SK-N-SH (cell line): Measurements from ENCODE around the gene EP400. TPM values are rescaled to one million over a fixed set of nuclear protein-coding genes. Genes with fewer than 3 reads are reported as not detected.

ENCODE experiments used
- CTCF ChIA-PET: fragments of 300-600, 350-600 bp; formaldehyde crosslinking; extraction: SDS; loops from one replicate; lab custom pipeline; 2021; lab: Yijun Ruan, JAX
- POLR2A ChIA-PET: fragments of 350-600 bp; sonication (Branson Sonifier 250); formaldehyde crosslinking; extraction: SDS; loops from one replicate; lab custom pipeline; 2020; ENCODE audit warnings: antibody characterized with exemption, inconsistent platforms; lab: Yijun Ruan, JAX
- DNase-seq: peaks from one replicate; pipeline ENCODE4 v3.0.0; 2012
- H2AFZ ChIP-seq: fragments of 200-600 bp; sonication (generic); 2 replicates; pipeline ENCODE4 v1.8.1; 2016; ENCODE audit warnings: antibody characterized with exemption, mild to moderate bottlenecking, low read depth
- H3F3A ChIP-seq: fragments of 200-600 bp; sonication (generic); replicated peaks from 2 replicates; pipeline ENCODE3; 2016; ENCODE audit warnings: antibody characterized with exemption, mild to moderate bottlenecking; ENCODE audit not compliant: insufficient read depth
- H3K27ac ChIP-seq, 2 experiments: fragments of 200-500 bp in 1 of 2; fragments of 200-600 bp in 1 of 2; sonication (Bioruptor generic) in 1 of 2; sonication (generic), shearing (Covaris generic) in 1 of 2; 2 replicates each; pipeline versions ENCODE4 v1.5.1 to v1.6.1; 2014 to 2016; ENCODE audit warnings: low read depth in 2 of 2, inconsistent platforms in 1 of 2, low read length in 1 of 2, mild to moderate bottlenecking in 1 of 2, mixed read lengths in 1 of 2
- H3K27me3 ChIP-seq: fragments of 200-600 bp; sonication (generic), shearing (Covaris generic); 2 replicates; pipeline ENCODE4 v1.6.1; 2016; ENCODE audit warnings: mixed run types; ENCODE audit not compliant: insufficient read depth
- H3K36me3 ChIP-seq, 2 experiments: fragments of 200-500 bp in 1 of 2; fragments of 200-600 bp in 1 of 2; sonication (Bioruptor generic) in 1 of 2; sonication (generic) in 1 of 2; replicated peaks in 1 of 2; 2 replicates each; pipeline versions ENCODE3 to v1.5.1; 2014 to 2016; ENCODE audit warnings: low read length in 1 of 2, mild to moderate bottlenecking in 1 of 2; ENCODE audit not compliant: insufficient read depth in 2 of 2, control insufficient read depth in 1 of 2
- H3K4me1 ChIP-seq, 2 experiments: fragments of 200-500 bp in 1 of 2; fragments of 200-600 bp in 1 of 2; sonication (Bioruptor generic) in 1 of 2; sonication (generic), shearing (Covaris generic) in 1 of 2; 2 replicates each; pipeline versions ENCODE4 v1.5.1 to v1.6.1; 2014 to 2016; ENCODE audit warnings: low read depth in 1 of 2, low read length in 1 of 2, mixed run types in 1 of 2; ENCODE audit not compliant: insufficient read depth in 2 of 2, control insufficient read depth in 1 of 2
- H3K4me2 ChIP-seq: fragments of 200-600 bp; sonication (generic), shearing (Covaris generic); 2 replicates; pipeline ENCODE4 v1.6.1; 2017; ENCODE audit warnings: mixed run types
- H3K4me3 ChIP-seq, 2 experiments: fragments of 200-500 bp in 1 of 2; fragments of 200-600 bp in 1 of 2; sonication (Bioruptor generic) in 1 of 2; sonication (generic), shearing (Covaris generic) in 1 of 2; 2 replicates each; pipeline versions ENCODE4 v1.5.1 to v1.8.1; 2014 to 2016; ENCODE audit warnings: low read depth in 2 of 2, inconsistent platforms in 1 of 2, low read length in 1 of 2, mild to moderate bottlenecking in 1 of 2, mixed read lengths in 1 of 2, moderate library complexity in 1 of 2
- H3K79me2 ChIP-seq: fragments of 200-600 bp; sonication (generic); 2 replicates; pipeline ENCODE4 v1.8.1; 2017; ENCODE audit warnings: mild to moderate bottlenecking; ENCODE audit not compliant: insufficient read depth
- H3K9ac ChIP-seq: fragments of 200-600 bp; sonication (generic); 2 replicates; pipeline ENCODE4 v1.6.1; 2017; ENCODE audit warnings: mixed run types
- H3K9me2 ChIP-seq: fragments of 200-600 bp; sonication (generic); 2 replicates; pipeline ENCODE4 v1.6.1; 2017; ENCODE audit warnings: mixed run types
- H3K9me3 ChIP-seq: fragments of 200-600 bp; sonication (generic); 2 replicates; pipeline ENCODE4 v1.6.1; 2017; ENCODE audit warnings: mixed run types, mild to moderate bottlenecking, moderate library complexity
- H4K20me1 ChIP-seq: fragments of 200-600 bp; sonication (generic); 2 replicates; pipeline ENCODE4 v1.6.1; 2017; ENCODE audit warnings: mild to moderate bottlenecking, mixed run types; ENCODE audit not compliant: insufficient read depth
- FOXJ3 ChIP-seq: sonication (generic); formaldehyde crosslinking; IDR thresholded peaks from 2 replicates; pipeline ENCODE4 v1.5.1; 2020; ENCODE audit warnings: mild to moderate bottlenecking, missing genetic modification reagents
- GABPA ChIP-seq: IDR thresholded peaks from 2 replicates; pipeline ENCODE4 v1.4.0; 2012; ENCODE audit warnings: low read depth, mild to moderate bottlenecking
- MXI1 ChIP-seq: IDR thresholded peaks from 2 replicates; pipeline ENCODE4 v1.6.1; 2012; ENCODE audit warnings: mild to moderate bottlenecking, low read depth, low read length, improper control_type of control experiment
- NFIC ChIP-seq: IDR thresholded peaks from 2 replicates; pipeline ENCODE4 v1.4.0; 2012; ENCODE audit warnings: borderline replicate concordance
- NRF1 ChIP-seq: IDR thresholded peaks from 2 replicates; pipeline ENCODE4 v1.6.1; 2012; ENCODE audit warnings: low read depth, mild to moderate bottlenecking, low read length
- RAD21 ChIP-seq: IDR thresholded peaks from 2 replicates; pipeline ENCODE4 v1.6.1; 2012; ENCODE audit warnings: mild to moderate bottlenecking, low read length
- RCOR1 ChIP-seq: fragments of 150-350 bp; IDR thresholded peaks from 2 replicates; pipeline ENCODE4 v1.6.1; 2017; ENCODE audit warnings: antibody characterized with exemption, low read length
- RFX5 ChIP-seq: IDR thresholded peaks from 2 replicates; pipeline ENCODE4 v1.6.1; 2012; ENCODE audit warnings: mild to moderate bottlenecking, improper control_type of control experiment, low read length
- RXRA ChIP-seq: IDR thresholded peaks from 2 replicates; pipeline ENCODE4 v1.4.0; 2012; ENCODE audit warnings: low read depth, mild to moderate bottlenecking, borderline replicate concordance
- SMC3 ChIP-seq: IDR thresholded peaks from 2 replicates; pipeline ENCODE4 v1.6.1; 2012; ENCODE audit warnings: low read depth, low read length, improper control_type of control experiment
- TCF12 ChIP-seq: IDR thresholded peaks from 2 replicates; pipeline ENCODE4 v1.4.0; 2012
- TEAD4 ChIP-seq: IDR thresholded peaks from 2 replicates; pipeline ENCODE4 v1.4.0; 2012; ENCODE audit warnings: mild to moderate bottlenecking, borderline replicate concordance; ENCODE audit not compliant: insufficient read depth
- YY1 ChIP-seq: IDR thresholded peaks from 2 replicates; pipeline ENCODE4 v1.4.0; 2012; ENCODE audit warnings: low read depth, mild to moderate bottlenecking
- WGBS: methylation state at CpG from one replicate; pipeline ENCODE4 v1.1.6; 2017; ENCODE audit warnings: low lambda C conversion rate; 5-methylcytosine and 5-hydroxymethylcytosine counted together
- polyA plus RNA-seq, 3 experiments: library from polyadenylated mRNA; depleted of rRNA; stranded (reverse); fragments of >200 nt; gene quantifications; 2 replicates each; pipeline ENCODE4 v1.2.3, GENCODE V29; 2012
- TF ChIP-seq, protein P1 (sequence below): IDR thresholded peaks from 2 replicates; pipeline ENCODE4 v1.4.0; 2012; ENCODE audit warnings: low read depth, borderline replicate concordance
- TF ChIP-seq, protein P2 (sequence below): fragments of 150-350 bp; IDR thresholded peaks from 2 replicates; pipeline ENCODE4 v1.6.1; 2017; ENCODE audit warnings: antibody characterized with exemption, low read length, low read depth, borderline replicate concordance
- TF ChIP-seq, protein P3 (sequence below): fragments of 150-350 bp; IDR thresholded peaks from 2 replicates; pipeline ENCODE4 v1.6.1; 2016; ENCODE audit warnings: mild to moderate bottlenecking, low read depth, low read length
- TF ChIP-seq, protein P4 (sequence below): IDR thresholded peaks from 2 replicates; pipeline ENCODE4 v1.4.0; 2012; ENCODE audit warnings: low read depth, borderline replicate concordance

The EP400 gene
- polyA plus RNA-seq, 1 of the 3 experiments (the other 2 are of a cell fraction) = 7.0 TPM

DNA sequence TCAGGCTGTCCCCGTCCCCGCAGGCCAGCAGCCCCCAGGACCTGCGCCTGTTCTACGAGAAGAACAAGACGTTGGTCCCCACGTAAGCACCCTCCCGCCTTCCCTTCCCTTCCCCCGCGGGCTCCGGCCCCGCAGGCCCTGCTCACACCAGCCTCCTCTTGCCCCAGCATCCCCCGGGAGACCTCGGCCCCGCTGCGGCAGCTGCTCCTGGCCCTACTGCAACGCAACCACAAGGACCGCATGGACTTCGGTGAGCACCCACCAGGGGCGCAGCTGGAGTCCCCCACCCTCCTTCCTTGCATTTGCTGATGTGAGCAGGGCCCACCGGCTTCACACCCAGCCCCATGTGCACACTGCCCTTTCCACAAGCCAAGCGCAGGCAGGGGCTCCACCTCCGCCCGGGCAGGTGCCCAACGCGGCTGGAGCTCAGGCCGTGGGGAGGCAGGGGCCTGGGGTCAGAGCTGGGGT is 40.0 kb upstream of the EP400 start:
- POLR2A ChIA-PET = no interaction called here
- no peak overlapping the region for H3K9ac ChIP-seq
- WGBS = 98% methylated on average over 19 of the region's 26 CpGs
- peaks cover 9 to 27% of the 10 kb centered on the region in 2 experiments; a peak in 2 of 4 replicates for H3K4me1 ChIP-seq
- no peak overlapping the region for H3K4me3 ChIP-seq
- no peak overlapping the region for H2AFZ ChIP-seq
- no peaks in the 10 kb centered on the region for H3F3A ChIP-seq
- peaks cover 13% of the 10 kb centered on the region; the same call in 1 of the 2 replicates for H4K20me1 ChIP-seq
- 0 out of 2 replicates have a peak, but pooled peaks cover 4% of the 10 kb centered on the region for H3K79me2 ChIP-seq
- H3K36me3 ChIP-seq = peaks cover 4 to 37% of the 10 kb centered on the region in 2 experiments
- TF ChIP-seq MXI1 (no peak), RFX5 (no peak), RAD21 (no peak), TEAD4 (no peak), FOXJ3 (CRISPR knock-in tag) (no peak), NRF1 (no peak)
- TF ChIP-seq, all 33 proteins: peak for 0
- DNase-seq = no peak
- Histone ChIP-seq H3K4me2 (no peak overlapping the region), H3K9me2 (no peaks in the 10 kb centered on the region), H3K27me3 (no peaks in the 10 kb centered on the region), H3K27ac (no peak overlapping the region), H3K9me3 (no peaks in the 10 kb centered on the region)
- CTCF ChIA-PET = no interaction called here

DNA sequence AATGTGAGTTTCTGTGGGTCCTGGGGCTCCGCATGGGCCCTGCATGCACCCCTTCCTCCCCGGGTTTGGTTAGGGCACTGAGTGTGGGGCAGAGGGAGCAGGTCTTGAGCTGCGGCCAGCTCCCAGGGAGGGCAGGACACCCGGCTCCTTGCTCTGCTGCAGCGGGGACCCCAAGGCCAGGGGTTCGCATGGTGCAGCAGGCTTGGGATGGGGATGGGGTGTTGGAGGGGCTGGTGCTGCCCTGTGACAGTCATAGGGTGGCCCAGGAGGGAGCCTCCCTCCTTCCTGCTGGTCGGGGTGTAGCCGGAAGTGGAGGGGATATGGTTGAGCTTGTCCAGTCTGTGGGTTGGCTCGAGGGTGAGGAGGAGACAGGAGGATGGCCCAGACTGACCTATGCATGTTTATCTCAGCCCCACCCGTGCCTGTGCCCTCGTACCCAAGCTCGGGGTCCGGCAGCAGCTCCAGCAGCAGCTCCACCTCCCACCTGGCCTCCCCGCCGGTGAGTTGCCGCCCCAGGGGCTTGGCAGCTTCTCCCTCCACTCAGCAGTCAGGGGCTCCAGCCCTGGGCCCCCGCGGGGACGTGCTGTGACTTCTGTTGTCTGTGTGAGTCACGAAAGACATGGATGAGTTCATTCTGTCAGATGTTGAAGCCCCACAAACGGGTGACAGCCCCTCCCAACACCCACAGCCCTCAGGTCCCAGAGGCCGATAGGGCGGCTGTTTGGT is 39.3 kb upstream of the EP400 start:
- Histone ChIP-seq H4K20me1 (peaks cover 8% of the 10 kb centered on the region; the same call in 1 of the 2 replicates), H3K4me3 (no peak overlapping the region), H3K9me2 (no peaks in the 10 kb centered on the region), H3K9me3 (no peaks in the 10 kb centered on the region), H3K4me1 (peaks cover 9 to 27% of the 10 kb centered on the region in 2 experiments; a peak in 2 of 4 replicates), H3K27ac (no peak overlapping the region; a peak in 1 of 4 replicates), H3K79me2 (0 out of 2 replicates have a peak, but pooled peaks cover 4% of the 10 kb centered on the region), H3K27me3 (no peaks in the 10 kb centered on the region), H3K9ac (no peak overlapping the region), H3K36me3 (peaks cover 4 to 44% of the 10 kb centered on the region in 2 experiments), H2AFZ (no peak overlapping the region), H3K4me2 (no peak overlapping the region), H3F3A (no peaks in the 10 kb centered on the region)
- DNase-seq = no peak
- ChIA-PET CTCF (interaction anchor here (2.3 kb wide), 1 partner anchor 14 kb away, joined by 12 read pairs; no protein-coding TSS in a partner anchor), POLR2A (no interaction called here)
- 76% methylated on average over 6 of the region's 23 CpGs for WGBS
- TF ChIP-seq, protein P1, sequence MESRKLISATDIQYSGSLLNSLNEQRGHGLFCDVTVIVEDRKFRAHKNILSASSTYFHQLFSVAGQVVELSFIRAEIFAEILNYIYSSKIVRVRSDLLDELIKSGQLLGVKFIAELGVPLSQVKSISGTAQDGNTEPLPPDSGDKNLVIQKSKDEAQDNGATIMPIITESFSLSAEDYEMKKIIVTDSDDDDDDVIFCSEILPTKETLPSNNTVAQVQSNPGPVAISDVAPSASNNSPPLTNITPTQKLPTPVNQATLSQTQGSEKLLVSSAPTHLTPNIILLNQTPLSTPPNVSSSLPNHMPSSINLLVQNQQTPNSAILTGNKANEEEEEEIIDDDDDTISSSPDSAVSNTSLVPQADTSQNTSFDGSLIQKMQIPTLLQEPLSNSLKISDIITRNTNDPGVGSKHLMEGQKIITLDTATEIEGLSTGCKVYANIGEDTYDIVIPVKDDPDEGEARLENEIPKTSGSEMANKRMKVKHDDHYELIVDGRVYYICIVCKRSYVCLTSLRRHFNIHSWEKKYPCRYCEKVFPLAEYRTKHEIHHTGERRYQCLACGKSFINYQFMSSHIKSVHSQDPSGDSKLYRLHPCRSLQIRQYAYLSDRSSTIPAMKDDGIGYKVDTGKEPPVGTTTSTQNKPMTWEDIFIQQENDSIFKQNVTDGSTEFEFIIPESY = no peak
- TF ChIP-seq, protein P2, sequence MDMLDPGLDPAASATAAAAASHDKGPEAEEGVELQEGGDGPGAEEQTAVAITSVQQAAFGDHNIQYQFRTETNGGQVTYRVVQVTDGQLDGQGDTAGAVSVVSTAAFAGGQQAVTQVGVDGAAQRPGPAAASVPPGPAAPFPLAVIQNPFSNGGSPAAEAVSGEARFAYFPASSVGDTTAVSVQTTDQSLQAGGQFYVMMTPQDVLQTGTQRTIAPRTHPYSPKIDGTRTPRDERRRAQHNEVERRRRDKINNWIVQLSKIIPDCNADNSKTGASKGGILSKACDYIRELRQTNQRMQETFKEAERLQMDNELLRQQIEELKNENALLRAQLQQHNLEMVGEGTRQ = no peak
- TF ChIP-seq RXRA = no peak
- no peak for TF ChIP-seq FOXJ3 (CRISPR knock-in tag)
- TF ChIP-seq YY1 = no peak
- TF ChIP-seq, protein P3, sequence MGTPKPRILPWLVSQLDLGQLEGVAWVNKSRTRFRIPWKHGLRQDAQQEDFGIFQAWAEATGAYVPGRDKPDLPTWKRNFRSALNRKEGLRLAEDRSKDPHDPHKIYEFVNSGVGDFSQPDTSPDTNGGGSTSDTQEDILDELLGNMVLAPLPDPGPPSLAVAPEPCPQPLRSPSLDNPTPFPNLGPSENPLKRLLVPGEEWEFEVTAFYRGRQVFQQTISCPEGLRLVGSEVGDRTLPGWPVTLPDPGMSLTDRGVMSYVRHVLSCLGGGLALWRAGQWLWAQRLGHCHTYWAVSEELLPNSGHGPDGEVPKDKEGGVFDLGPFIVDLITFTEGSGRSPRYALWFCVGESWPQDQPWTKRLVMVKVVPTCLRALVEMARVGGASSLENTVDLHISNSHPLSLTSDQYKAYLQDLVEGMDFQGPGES = no peak
- TF ChIP-seq GABPA = no peak
- no peak for TF ChIP-seq TCF12
- TF ChIP-seq RAD21 = no peak
- TF ChIP-seq NFIC = no peak
- no peak for TF ChIP-seq SMC3
- no peak for TF ChIP-seq TEAD4
- TF ChIP-seq, protein P4, sequence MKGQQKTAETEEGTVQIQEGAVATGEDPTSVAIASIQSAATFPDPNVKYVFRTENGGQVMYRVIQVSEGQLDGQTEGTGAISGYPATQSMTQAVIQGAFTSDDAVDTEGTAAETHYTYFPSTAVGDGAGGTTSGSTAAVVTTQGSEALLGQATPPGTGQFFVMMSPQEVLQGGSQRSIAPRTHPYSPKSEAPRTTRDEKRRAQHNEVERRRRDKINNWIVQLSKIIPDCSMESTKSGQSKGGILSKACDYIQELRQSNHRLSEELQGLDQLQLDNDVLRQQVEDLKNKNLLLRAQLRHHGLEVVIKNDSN = no peak
- TF ChIP-seq RCOR1 = no peak
